GM21367 (cell line): ENCODE results near the gene PLEKHS1.
"Not testable (repeated sequence)": the region's sequence is repeated elsewhere in the genome, so short reads cannot be mapped to it uniquely, and the experiment has no call there.

Experiments used
- ATAC-seq: cut with Tn5 transposase; IDR thresholded peaks from one replicate; pipeline ENCODE4 v1.9.1; 2021; ENCODE audit not compliant: unreplicated experiment

Gene PLEKHS1

GRCh38 chr10:113739577-113739976 is 11.9 kb upstream of the PLEKHS1 start:
- no peak for ATAC-seq

GRCh38 chr10:113740850-113741249 is 10.6 kb upstream of the PLEKHS1 start:
- no peak for ATAC-seq

GRCh38 chr10:113742466-113742865 is 9.0 kb upstream of the PLEKHS1 start:
- no peak for ATAC-seq

GRCh38 chr10:113743594-113743993 is 7.9 kb upstream of the PLEKHS1 start:
- no peak for ATAC-seq

GRCh38 chr10:113745374-113745773 is 6.1 kb upstream of the PLEKHS1 start:
- ATAC-seq = no peak

GRCh38 chr10:113746217-113746957 is 5.1 kb upstream of the PLEKHS1 start:
- ATAC-seq = no peak

- ATAC-seq = no peak
Observed at GRCh38 chr10:113752553-113752952, 1.1 kb downstream of the PLEKHS1 start.

- ATAC-seq = no peak
Observed at GRCh38 chr10:113753020-113753692, 1.7 kb downstream of the PLEKHS1 start.

GRCh38 chr10:113754125-113754524 is 2.6 kb downstream of the PLEKHS1 start:
- no peak for ATAC-seq

- ATAC-seq = no peak
Observed at GRCh38 chr10:113754768-113755167, 3.3 kb downstream of the PLEKHS1 start.

GRCh38 chr10:113756940-113757543 is 5.6 kb downstream of the PLEKHS1 start:
- ATAC-seq = no peak

GRCh38 chr10:113762083-113762482 is 10.6 kb downstream of the PLEKHS1 start:
- no peak for ATAC-seq

GRCh38 chr10:113764582-113764981 is 13.1 kb downstream of the PLEKHS1 start:
- ATAC-seq = no peak

- no peak for ATAC-seq
Observed at GRCh38 chr10:113765910-113766309, 14.4 kb downstream of the PLEKHS1 start.

GRCh38 chr10:113767222-113767621 is 15.7 kb downstream of the PLEKHS1 start:
- ATAC-seq = no peak

- no peak for ATAC-seq
Observed at GRCh38 chr10:113770346-113770745, 18.9 kb downstream of the PLEKHS1 start.

GRCh38 chr10:113771131-113771530 is 19.6 kb downstream of the PLEKHS1 start:
- ATAC-seq = not testable (repeated sequence)

- no peak for ATAC-seq
Observed at GRCh38 chr10:113775686-113776294, 24.3 kb downstream of the PLEKHS1 start.

- no peak for ATAC-seq
Observed at GRCh38 chr10:113776553-113776952, 25.1 kb downstream of the PLEKHS1 start.

GRCh38 chr10:113780681-113781250 is 29.3 kb downstream of the PLEKHS1 start:
- ATAC-seq = no peak

- no peak for ATAC-seq
Observed at GRCh38 chr10:113782367-113782766, 30.9 kb downstream of the PLEKHS1 start.
